ENCODE measurements around the gene LDLRAD4. TPM values are rescaled to one million over a fixed set of nuclear protein-coding genes. Genes with fewer than 3 reads are reported as not detected.
A peak's percentile ranks its signal among the peaks of the same experiment; 100 is the strongest.

Gene LDLRAD4
- total and polyA plus RNA-seq, 11 donors = 10.4 to 44.0 (median 29.6) TPM

- Histone ChIP-seq H3K4me3 (no peak overlapping the region), H3K27me3 (no peaks in the 10 kb centered on the region), H3K36me3 (peaks cover 0 to 3% (median 0%) of the 10 kb centered on the region in 9 donors), H3K9me3 (peaks cover 0 to 12% (median 0%) of the 10 kb centered on the region in 12 donors), H3K27ac (no peak overlapping the region), H3K4me1 (peaks cover 0 to 16% (median 9%) of the 10 kb centered on the region in 12 donors)
- ATAC-seq = peak in 1 of 4 donors; percentile 29
- no peak for DNase-seq
- intact Hi-C loops (cut with DNase I) = loop anchor here in 1 of 10 donors (10.0 kb wide), 1 partner anchor 215 kb away; no protein-coding TSS in a partner anchor
- TF ChIP-seq POLR2A (IDR thresholded peaks at IDR 0.05) (no peak), CTCF (IDR thresholded peaks at IDR 0.05) (no peak)
- 76 to 86% (median 84%) methylated on average over 13 of the region's 13 CpGs for WGBS, 4 donors
These were observed 91.4 kb downstream of the LDLRAD4 start for GRCh38 chr18:13309748-13310670.

GRCh38 chr18:13311193-13311592, 92.6 kb downstream of the LDLRAD4 start:
- no peaks in the 10 kb centered on the region for H3K27me3 ChIP-seq
- peaks cover 0 to 16% (median 6%) of the 10 kb centered on the region in 12 donors for H3K9me3 ChIP-seq
- no peak for TF ChIP-seq POLR2A (IDR thresholded peaks at IDR 0.05)
- TF ChIP-seq CTCF (IDR thresholded peaks at IDR 0.05) = no peak
- 94 to 98% (median 95%) methylated on average over 9 to 10 of the region's 10 CpGs for WGBS, 4 donors
- ATAC-seq = no peak
- intact Hi-C loops (cut with DNase I) = loop anchor here in 1 of 10 donors (1.0 kb wide), 1 partner anchor 19 kb away; no protein-coding TSS in a partner anchor
- no peak overlapping the region for H3K27ac ChIP-seq
- no peak for DNase-seq
- no peak overlapping the region for H3K4me3 ChIP-seq
- peaks cover 0 to 9% (median 4%) of the 10 kb centered on the region in 12 donors for H3K4me1 ChIP-seq
- peaks cover 0 to 3% (median 0%) of the 10 kb centered on the region in 9 donors for H3K36me3 ChIP-seq

GRCh38 chr18:13312515-13312914, 94.0 kb downstream of the LDLRAD4 start:
- H3K9me3 ChIP-seq = peaks cover 0 to 23% (median 8%) of the 10 kb centered on the region in 12 donors
- H3K4me3 ChIP-seq = no peak overlapping the region
- DNase-seq (no peak), ATAC-seq (no peak)
- H3K4me1 ChIP-seq = no peaks in the 10 kb centered on the region
- no peak overlapping the region for H3K27ac ChIP-seq
- intact Hi-C loops (cut with DNase I) = no loop called here
- 97 to 99% (median 98%) methylated on average over 4 of the region's 4 CpGs for WGBS, 4 donors
- H3K27me3 ChIP-seq = no peaks in the 10 kb centered on the region
- peaks cover 0 to 3% (median 0%) of the 10 kb centered on the region in 9 donors for H3K36me3 ChIP-seq
- TF ChIP-seq POLR2A (IDR thresholded peaks at IDR 0.05) = no peak
- no peak for TF ChIP-seq CTCF (IDR thresholded peaks at IDR 0.05)

GRCh38 chr18:13313006-13313686, 94.6 kb downstream of the LDLRAD4 start:
- no peaks in the 10 kb centered on the region for H3K27me3 ChIP-seq
- no peak for DNase-seq
- intact Hi-C loops (cut with DNase I) = no loop called here
- WGBS, 4 donors = 70 to 83% (median 81%) methylated on average over 19 of the region's 19 CpGs
- H3K36me3 ChIP-seq = peaks cover 0 to 3% (median 0%) of the 10 kb centered on the region in 9 donors
- no peak for ATAC-seq
- no peak for TF ChIP-seq CTCF (IDR thresholded peaks at IDR 0.05)
- no peak for TF ChIP-seq POLR2A (IDR thresholded peaks at IDR 0.05)
- H3K27ac ChIP-seq = no peak overlapping the region
- peaks cover 0 to 23% (median 8%) of the 10 kb centered on the region in 12 donors for H3K9me3 ChIP-seq
- H3K4me3 ChIP-seq = no peak overlapping the region
- no peaks in the 10 kb centered on the region for H3K4me1 ChIP-seq
